GM08714 (cell line): ENCODE measurements around the gene SCYL1.

ENCODE experiments used
- H3K4me3 ChIP-seq: fragments of 200-500 bp; sonication (Bioruptor generic); 2 replicates; pipeline ENCODE4 v1.5.1; 2014; ENCODE audit warnings: mild to moderate bottlenecking, low read length, inconsistent platforms
- ZNF274 ChIP-seq: IDR thresholded peaks from 2 replicates; pipeline ENCODE4 v1.6.1; 2012; ENCODE audit warnings: mild to moderate bottlenecking, low read depth, low read length

Gene SCYL1

DNA sequence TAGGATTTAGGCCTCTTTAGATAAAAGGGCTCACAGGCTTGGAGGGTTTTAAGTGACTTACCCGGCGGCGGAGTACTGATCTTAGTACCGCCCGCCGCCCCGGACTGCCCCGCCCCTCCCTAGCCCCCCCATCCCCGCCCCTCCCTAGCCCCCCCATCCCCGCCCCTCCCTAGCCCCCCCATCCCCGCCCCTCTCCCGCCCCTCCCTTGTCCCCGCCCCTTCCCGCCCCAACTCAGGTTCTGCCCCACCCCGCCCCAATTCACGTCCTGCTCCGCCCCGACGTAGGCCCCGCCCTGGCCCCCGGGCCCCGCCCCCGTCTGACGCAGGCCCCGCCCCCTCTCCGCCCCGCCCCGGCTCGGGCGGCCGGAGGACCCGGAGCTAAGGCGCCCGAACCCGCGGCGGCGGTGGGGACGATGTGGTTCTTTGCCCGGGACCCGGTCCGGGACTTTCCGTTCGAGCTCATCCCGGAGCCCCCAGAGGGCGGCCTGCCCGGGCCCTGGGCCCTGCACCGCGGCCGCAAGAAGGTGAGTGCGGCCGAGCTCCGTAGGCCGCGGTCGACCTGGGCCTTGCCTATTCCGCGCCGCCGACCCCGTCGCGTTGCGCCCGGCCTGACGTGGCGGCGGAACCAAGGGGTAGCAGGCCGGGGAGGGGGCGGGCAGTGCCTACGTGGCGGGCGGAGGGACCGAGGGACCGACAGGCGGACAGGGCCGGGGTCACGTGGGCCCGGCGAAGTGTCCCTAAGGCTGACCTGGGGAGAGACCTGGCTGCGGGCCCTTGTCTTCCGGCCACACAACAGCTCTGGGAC, at the start of gene SCYL1:
Gene SCYL1 (plus strand): TSS at position 343 of the 805 bp plus-strand sequence. CDS start 71 bp downstream, at position 414.
- peak within 1 kb of the TSS; percentile 79 for H3K4me3 ChIP-seq
- no peak for TF ChIP-seq ZNF274

DNA sequence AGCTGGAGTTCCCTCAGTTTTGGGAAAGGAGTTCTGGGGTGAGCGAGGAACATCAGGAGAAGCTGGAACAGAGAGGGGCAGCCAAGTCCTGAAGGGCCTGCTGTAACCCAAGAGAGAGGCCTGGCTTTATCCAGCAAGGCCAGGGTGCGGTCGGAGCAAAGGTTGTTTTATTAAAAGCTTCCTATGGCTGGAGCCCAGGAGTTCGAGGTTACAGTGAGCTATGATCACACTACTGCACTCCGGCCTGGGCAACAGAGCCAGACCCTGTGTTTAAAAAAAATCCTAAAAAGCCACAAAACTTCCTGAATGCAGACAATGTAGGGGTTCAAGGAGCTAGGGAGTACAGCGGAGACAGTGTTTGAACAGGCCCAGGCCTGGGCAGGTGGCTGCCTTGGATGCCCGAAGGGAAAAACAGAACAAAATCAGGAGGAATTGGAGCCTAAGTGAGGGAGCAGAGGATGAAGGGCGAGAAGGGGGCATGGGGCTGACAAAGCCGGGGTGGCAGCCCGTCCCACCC, 48.2 kb upstream of the SCYL1 start:
- TF ChIP-seq ZNF274, result no peak

DNA sequence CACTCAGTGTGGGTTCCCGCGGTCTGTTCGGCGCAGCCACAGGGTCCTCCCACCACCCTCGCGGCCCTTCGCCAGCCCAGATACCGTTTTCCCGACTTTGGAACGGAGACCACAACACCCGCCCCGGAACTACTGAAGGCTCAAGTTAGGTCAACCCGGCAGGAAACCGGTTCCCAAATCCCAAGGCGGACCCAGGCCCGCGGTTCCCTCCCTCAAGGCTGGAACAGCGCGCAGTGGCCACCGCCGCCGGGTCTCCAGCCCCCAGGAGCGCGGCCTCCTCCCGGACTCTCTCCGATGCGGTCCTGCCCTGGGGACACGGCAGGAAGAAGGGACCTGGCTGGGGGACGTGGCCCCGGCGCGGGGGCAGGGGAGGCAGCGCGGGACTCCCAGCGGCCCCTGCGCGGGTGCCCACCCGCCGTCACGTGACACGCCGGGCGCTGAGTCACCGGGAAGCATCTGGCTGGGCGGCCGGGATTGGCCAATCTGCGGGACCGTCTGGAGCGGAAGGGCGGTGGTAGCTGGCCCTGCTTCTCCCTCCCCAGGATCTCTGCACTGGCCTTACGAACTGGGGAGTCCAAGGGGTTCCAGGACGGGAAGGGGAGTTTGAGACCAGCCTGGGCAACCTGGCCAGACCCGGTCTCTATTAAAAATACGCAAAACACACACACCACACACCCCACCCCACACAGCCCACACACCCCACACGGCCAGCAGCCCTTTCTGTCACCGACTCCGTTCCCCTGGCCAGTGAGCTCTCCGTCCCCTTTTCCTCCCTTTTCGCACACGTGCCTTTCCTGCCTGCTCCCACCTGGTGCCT, 47.5 kb upstream of the SCYL1 start:
- peak overlapping the region; percentile 88 for H3K4me3 ChIP-seq
- TF ChIP-seq ZNF274, result no peak

More for the DNA sequence above, 48.2 kb upstream of the SCYL1 start:
- peak overlapping the region; percentile 88 for H3K4me3 ChIP-seq

DNA sequence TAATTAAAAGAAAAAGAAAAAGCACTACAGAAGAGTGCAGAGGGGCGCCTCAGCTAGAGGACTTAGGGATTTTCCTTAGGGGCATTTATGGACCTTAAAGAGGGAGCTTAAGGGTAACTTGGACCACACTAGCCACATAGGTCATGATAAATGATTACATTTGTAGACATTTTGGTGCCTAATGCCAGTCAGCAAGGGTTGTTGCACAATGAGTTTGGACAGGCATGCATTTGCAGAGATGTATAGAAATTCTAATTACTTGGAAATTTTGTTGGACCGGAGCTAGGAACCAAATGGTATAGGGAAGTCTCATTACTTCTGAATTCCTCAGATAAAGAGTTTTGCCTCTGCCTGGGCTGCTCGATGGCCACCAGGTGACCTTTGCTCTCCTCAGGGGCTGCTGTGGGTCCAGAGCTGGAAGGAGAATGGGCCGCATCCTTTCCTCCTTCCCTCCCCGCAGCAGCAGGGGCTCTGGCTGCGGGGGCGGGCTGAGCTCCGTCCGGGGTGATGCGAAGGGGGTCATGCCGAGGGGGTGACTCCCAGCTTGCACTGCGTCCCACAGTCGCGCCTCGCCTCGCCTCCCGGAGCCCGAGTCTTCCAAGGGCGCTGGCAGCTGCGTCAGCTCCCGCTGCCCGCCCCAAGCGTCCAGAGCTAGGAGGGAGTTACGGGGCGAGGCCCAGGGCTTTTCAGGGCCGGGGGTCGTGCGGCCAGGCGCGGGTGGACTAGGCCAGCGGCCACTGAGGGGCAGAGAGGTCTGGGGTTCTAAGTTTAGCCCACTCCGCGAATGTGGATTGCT, 46.3 kb upstream of the SCYL1 start:
- no peak overlapping the region for H3K4me3 ChIP-seq
- no peak for TF ChIP-seq ZNF274

DNA sequence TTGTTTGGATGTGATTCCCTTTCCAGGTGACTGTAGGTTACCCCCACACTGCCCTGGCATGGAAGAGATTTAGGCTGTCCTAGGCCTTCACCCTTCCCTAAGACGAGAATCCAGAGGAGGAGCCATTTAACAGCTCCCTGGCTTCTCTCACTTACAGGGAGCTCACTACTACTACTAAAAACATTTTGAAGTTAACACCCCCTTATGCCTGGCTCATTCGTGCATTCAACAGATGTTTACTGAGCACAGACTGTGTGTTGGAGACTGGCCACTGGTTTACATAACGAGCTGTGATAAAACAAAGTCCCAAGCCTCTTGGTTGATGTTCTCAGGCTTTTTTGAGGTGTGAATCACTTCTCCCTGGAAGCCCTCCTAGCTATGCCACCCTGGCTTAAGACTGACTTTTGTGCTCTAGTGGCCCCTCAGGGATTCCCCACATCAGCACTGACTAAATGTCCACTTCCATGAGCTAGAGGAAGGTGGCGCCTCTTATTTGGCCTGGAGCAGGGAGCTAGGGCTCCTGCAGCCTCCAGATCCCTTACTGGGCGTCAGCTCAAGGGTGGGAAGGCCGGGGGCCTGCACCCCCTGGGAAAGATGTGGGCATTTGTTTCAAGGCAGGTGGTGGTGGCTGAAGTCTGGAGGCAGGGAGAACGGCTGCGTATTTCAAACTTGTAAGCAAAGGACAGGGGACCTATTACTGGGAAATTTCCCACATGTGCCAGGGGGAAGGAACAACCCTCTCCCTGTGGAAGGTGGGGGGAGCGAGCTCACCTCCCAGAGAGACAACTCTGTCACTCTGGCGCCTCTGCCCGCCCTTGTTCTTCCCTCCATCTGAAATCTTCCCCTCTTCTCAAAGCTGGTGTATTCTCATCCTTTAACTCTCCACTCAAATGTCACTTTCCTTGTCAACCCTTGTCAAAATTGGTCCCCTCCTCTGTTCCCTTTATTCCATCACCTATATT, 45.4 kb upstream of the SCYL1 start:
- no peak overlapping the region for H3K4me3 ChIP-seq
- TF ChIP-seq ZNF274, result no peak

DNA sequence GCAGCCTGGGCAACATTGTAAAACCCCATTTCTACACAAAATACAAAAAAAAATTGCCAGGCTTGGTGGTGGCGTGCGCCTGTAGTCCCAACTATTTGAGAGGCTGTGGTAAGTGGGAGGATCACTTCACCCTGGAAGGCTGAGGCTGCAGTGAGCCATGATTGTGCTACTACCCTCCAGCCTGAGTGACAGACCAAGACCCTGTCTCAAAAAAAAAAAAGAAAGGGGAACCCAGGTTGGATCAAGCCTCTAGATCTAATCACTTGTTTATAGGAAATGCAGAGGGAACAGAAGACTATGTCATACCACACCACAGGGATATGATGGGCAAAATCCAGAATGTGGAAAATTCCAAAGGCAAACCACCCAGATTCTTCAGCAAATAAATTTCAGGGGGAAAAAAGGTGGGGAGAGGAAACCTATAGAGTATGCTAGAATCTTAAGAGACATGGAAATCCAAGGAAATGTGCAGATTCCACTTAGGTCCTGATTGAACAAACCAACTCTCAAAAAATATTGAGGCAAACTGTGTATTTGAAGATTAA, 42.5 kb upstream of the SCYL1 start:
- no peak overlapping the region for H3K4me3 ChIP-seq
- no peak for TF ChIP-seq ZNF274

DNA sequence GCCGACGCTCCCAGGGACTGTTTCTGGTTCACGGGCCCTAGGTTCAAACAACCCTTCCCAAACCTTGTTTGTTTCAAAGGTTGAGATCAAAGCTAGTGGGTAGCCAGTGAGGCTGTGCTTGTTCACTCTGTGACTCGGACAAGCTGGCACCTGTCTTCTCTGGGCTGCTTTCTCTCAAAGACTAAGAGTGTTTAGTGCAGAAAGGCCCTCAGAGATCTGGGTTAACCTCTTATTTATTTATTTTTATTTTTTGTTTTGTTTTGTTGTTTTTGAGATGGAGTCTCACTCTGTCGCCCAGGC, 39.0 kb upstream of the SCYL1 start:
- no peak for TF ChIP-seq ZNF274
- H3K4me3 ChIP-seq, result no peak overlapping the region

DNA sequence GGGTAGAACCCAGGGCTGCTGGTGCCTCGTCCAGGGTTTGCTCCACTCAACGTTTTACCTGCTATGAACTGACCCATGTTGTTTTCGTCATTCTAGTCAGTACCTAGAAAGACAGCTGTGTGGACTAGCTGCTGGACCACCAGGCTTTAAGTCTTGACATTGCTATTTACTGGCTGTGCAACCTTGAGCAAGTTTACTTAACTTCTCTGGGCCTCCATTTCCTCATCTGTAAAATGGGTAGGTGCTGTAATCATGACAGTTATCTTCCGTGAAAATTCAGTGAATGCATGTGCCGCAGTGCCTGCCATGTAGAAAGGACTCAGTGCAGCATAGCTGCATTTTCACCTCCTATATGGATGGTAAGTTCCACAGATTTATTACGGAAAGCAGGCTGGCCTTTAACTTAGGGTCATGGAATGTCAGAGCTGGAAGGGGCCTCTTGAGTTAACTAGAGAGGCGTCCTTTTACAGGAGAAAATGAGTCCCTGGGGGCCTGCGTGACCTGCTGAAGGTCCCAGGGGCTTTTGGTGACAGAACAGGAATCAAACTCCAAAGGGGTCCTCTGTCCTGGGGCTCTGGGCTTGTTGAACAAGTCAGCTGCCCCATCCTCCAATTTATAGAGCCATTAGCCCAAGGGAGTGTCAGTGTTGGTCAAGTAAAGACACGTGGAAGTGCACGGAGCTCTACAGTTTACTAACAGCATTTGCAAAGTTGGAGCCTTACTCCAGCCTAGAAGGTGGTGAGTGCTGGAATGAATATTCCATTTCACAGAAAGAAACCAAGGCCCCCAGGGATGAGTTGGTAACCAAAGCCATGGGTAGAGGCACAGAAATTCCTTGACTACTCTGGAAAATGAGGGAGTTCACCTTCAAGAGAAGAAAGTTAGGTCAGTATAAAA, 38.1 kb upstream of the SCYL1 start:
- TF ChIP-seq ZNF274, result no peak
- no peak overlapping the region for H3K4me3 ChIP-seq

DNA sequence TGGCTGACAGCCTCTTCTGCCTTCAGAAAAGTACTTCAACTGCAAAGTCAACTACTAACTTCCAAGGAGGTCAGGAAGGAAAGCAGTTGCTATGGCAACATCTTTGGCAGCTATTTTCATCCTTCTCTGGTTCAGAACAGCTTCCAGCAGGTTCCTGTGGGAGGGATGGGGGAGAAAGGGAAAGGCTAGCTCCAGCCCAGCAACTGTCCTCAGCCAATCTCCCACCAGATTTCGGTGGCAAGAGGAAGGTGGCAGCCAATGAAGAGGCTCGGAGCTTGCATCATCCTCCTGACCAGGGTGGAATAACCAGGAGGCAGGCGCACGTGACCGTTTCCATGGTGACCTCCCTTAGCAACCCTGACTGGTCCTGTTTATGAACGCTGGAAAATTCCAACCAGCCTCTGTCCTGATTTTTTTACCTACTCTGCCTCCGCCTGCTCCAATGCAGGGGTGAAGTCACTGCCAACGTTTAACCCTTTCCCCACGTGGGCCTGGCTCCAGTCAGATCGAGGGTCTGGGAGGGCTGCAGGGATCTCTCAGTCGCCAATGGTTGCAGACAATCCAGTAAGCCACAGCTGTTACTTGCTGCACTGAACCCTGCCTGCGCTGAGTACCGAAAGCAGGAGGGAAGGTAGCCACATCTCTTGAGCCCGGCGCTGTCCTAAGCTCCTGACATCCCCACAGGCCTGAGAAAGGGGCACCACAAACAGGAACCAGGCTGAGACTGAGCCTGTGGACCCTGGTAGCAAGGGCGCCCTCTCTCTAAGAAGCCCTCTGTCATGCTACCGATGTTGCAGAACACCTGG, 37.2 kb upstream of the SCYL1 start:
- no peak overlapping the region; the same call in 1 of the 2 replicates for H3K4me3 ChIP-seq
- TF ChIP-seq ZNF274, result no peak

DNA sequence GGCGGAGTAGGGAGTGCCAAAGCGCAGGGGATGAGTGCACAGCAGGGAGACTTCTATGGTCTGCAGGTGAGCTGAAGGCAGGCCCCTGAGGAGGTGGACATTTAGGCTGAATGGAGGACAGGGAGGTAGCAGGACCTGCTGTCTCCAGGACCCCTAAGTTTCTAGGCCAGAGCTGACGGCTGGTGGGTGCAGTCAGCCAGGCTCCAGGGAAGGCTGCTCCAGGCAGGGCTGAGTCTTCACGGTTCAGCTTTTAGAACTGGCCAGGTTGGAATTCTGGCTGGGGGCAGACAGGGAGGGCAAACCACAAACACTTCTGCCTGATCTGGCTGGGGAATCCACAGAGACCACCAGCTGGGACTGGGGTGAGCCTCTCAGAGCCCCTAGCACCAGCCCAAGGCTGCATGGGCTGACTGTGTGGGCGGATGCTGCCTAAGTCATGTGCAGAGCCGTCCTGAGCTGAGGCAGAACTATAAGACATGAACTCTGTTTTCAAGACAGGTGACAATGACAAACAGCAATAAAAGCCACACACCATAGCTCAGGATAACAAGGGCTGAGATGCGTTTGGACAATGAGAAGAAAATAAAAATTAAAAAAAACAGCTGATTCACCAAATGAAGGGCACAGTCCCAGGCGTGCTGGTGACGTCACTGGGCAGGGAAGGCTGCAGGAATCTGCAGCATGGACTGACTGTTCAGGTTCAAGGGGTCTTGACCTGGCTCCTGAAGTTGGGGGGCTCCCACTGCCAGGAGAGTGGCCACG, 36.4 kb upstream of the SCYL1 start:
- TF ChIP-seq ZNF274, result no peak
- no peak overlapping the region for H3K4me3 ChIP-seq
